Measurements from ENCODE around the gene HSF2.

The HSF2 gene

GRCh38 chr6:122399348-122400120 lies at the start of gene HSF2:
HSF2 (plus strand) TSS chr6:122399652; CDS start chr6:122399738, 86 bp downstream.
- peak; percentile 78 to 92 (median 87) for DNase-seq

GRCh38 chr6:122352981-122353664 lies 46.3 kb upstream of the HSF2 start:
- DNase-seq: no peak

GRCh38 chr6:122360809-122361208 lies 38.6 kb upstream of the HSF2 start:
- DNase-seq: no peak

GRCh38 chr6:122361314-122361979 lies 38.0 kb upstream of the HSF2 start:
- no peak for DNase-seq

- no peak for DNase-seq
Measured at GRCh38 chr6:122363769-122364483, 35.5 kb upstream of the HSF2 start.

GRCh38 chr6:122365775-122366403 lies 33.6 kb upstream of the HSF2 start:
- DNase-seq: no peak

GRCh38 chr6:122367171-122367570 lies 32.3 kb upstream of the HSF2 start:
- DNase-seq: no peak

GRCh38 chr6:122369536-122369935 lies 29.9 kb upstream of the HSF2 start:
- no peak for DNase-seq

GRCh38 chr6:122372647-122373046 lies 26.8 kb upstream of the HSF2 start:
- DNase-seq: no peak

GRCh38 chr6:122374307-122374706 lies 25.1 kb upstream of the HSF2 start:
- DNase-seq: no peak

- DNase-seq: no peak
Measured at GRCh38 chr6:122376246-122376645, 23.2 kb upstream of the HSF2 start.

GRCh38 chr6:122381494-122382265 lies 17.8 kb upstream of the HSF2 start:
- DNase-seq: peak in 3 of 4 experiments; percentile 11 to 23 (median 14)

- no peak for DNase-seq
Measured at GRCh38 chr6:122385857-122386612, 13.4 kb upstream of the HSF2 start.

- no peak for DNase-seq
Measured at GRCh38 chr6:122388945-122389344, 10.5 kb upstream of the HSF2 start.

- no peak for DNase-seq
Measured at GRCh38 chr6:122389704-122390372, 9.6 kb upstream of the HSF2 start.

- no peak for DNase-seq
Measured at GRCh38 chr6:122392564-122393350, 6.7 kb upstream of the HSF2 start.

- DNase-seq: no peak
Measured at GRCh38 chr6:122393351-122393896, 6.0 kb upstream of the HSF2 start.

- no peak for DNase-seq
Measured at GRCh38 chr6:122394016-122394415, 5.4 kb upstream of the HSF2 start.

GRCh38 chr6:122399055-122399347 lies 451 bp upstream of the HSF2 start:
- DNase-seq: no peak

GRCh38 chr6:122400121-122400450 lies 634 bp downstream of the HSF2 start:
- DNase-seq: no peak

Data from activated CD4-positive, CD25-positive, alpha-beta regulatory T cell (primary cell).